Peyer's patch (tissue), 4 donors: Measurements from ENCODE around the gene DGCR6L.

Experiments used
- POLR2A ChIP-seq, 2 donors: fragments of 450-650 bp; IDR thresholded peaks; one replicate each; pipeline ENCODE4 v1.5.1; 2017; ENCODE audit warnings: antibody characterized with exemption in 2 of 2, mild to moderate bottlenecking in 2 of 2, moderate library complexity in 2 of 2
- TF ChIP-seq, protein P1 (sequence below), 6 experiments: fragments of 450-650 bp in 4 of 6; fragments of 200-600 bp in 2 of 6; sonication (generic) in 1 of 6; IDR thresholded peaks; one replicate each; pipeline ENCODE4 v1.5.1; 2017 to 2019; ENCODE audit warnings: antibody characterized with exemption in 6 of 6, mild to moderate bottlenecking in 3 of 6, moderate library complexity in 1 of 6

DNA sequence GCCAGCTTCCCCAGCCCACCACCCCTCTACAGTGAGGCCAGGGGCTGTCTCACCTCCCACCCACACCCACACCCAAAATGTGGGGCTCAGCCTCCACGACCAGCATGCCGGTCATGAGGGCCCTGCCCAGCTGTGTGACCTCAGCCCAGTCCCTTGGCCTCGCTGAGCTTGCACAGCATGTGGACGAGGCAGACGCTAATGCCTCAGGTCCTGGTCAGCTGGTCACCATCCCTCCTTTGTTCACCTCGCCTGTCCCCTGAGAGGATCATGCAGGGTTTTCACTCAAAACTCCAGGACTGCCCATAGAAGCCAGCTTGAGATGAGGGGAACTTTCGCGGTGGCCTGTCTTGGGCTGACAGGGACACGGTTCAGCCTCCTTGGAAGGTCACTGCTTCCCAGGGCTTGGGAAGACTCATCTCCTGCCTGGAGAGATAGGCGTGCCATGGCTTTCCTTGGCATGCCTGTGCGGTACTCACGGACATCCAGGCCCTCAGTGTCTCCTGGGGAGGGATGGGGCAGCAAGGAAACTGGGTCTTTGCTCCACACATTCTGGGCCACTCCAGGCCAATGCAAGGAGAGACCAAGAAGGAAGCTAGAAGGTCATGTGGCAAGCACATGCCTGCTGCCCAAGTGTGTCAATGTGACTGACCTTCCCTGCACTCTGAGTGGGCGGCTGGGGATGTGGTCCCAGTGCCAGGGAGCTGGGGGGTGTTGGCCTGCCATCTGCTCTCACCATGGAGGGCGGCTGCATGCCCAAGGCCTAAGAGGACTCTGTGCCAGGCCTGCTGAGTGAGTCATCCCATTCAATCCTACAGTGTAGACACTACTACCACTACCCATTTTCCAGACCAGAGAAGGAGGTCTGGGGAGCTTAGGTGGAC, 48.5 kb downstream of the DGCR6L start:
- TF ChIP-seq, protein P1, sequence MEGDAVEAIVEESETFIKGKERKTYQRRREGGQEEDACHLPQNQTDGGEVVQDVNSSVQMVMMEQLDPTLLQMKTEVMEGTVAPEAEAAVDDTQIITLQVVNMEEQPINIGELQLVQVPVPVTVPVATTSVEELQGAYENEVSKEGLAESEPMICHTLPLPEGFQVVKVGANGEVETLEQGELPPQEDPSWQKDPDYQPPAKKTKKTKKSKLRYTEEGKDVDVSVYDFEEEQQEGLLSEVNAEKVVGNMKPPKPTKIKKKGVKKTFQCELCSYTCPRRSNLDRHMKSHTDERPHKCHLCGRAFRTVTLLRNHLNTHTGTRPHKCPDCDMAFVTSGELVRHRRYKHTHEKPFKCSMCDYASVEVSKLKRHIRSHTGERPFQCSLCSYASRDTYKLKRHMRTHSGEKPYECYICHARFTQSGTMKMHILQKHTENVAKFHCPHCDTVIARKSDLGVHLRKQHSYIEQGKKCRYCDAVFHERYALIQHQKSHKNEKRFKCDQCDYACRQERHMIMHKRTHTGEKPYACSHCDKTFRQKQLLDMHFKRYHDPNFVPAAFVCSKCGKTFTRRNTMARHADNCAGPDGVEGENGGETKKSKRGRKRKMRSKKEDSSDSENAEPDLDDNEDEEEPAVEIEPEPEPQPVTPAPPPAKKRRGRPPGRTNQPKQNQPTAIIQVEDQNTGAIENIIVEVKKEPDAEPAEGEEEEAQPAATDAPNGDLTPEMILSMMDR (IDR thresholded peaks at IDR 0.05), result no peak
- no peak for TF ChIP-seq POLR2A (IDR thresholded peaks at IDR 0.05)
